Fibroblast of villous mesenchyme (primary cell): ENCODE measurements around the gene MOG. TPM values are rescaled to one million over a fixed set of nuclear protein-coding genes. Genes with fewer than 3 reads are reported as not detected.

Experiments used
- DNase-seq: peaks from one replicate; pipeline ENCODE4 v3.0.0-alpha.2; 2010; ENCODE audit warnings: low read depth
- H3K4me3 ChIP-seq: 2 replicates; pipeline ENCODE4 v1.5.1; 2011; ENCODE audit warnings: low read depth, mild to moderate bottlenecking, low read length
- total RNA-seq: library from RNA; depleted of rRNA; stranded (reverse); fragments of >200 nt; gene quantifications from 2 replicates; pipeline ENCODE4 v1.2.3, GENCODE V29; 2012
- TF ChIP-seq, protein P1 (sequence below): IDR thresholded peaks from 2 replicates; pipeline ENCODE4 v1.5.1; 2012; ENCODE audit warnings: low read depth, mild to moderate bottlenecking, low read length; ENCODE audit not compliant: insufficient read depth

MOG gene
- total RNA-seq, 1 donor, result not detected

DNA sequence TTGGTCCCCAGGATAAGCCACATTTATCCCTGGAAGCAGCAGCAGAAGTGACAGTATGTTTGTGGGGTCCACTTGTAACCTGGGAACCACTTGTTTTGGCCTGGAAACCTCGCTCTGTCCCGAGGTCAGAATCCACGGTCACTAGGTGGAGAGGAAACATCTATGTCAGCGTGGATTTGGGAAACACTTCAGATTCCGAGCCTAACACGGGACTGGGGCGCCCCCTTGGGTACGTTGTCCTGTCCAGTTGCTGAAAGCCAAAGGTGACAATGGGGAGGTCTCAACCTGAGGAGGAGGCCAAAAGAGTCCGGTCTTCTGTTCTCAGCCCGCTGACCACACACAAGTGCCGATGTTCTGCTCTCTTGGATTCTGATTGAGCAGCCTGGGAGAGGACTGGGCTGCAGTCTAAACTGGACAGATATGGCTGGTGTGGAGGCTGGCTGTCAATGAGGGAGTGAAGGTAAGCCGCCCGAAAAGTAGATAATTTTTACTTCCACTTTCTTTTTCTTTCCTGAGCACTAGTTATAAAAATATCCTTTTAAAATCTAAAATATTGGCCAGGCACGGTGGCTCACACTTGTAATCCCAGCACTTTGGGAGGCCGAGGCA lies 28.9 kb downstream of the MOG start:
- H3K4me3 ChIP-seq, result no peak overlapping the region
- TF ChIP-seq, protein P1, sequence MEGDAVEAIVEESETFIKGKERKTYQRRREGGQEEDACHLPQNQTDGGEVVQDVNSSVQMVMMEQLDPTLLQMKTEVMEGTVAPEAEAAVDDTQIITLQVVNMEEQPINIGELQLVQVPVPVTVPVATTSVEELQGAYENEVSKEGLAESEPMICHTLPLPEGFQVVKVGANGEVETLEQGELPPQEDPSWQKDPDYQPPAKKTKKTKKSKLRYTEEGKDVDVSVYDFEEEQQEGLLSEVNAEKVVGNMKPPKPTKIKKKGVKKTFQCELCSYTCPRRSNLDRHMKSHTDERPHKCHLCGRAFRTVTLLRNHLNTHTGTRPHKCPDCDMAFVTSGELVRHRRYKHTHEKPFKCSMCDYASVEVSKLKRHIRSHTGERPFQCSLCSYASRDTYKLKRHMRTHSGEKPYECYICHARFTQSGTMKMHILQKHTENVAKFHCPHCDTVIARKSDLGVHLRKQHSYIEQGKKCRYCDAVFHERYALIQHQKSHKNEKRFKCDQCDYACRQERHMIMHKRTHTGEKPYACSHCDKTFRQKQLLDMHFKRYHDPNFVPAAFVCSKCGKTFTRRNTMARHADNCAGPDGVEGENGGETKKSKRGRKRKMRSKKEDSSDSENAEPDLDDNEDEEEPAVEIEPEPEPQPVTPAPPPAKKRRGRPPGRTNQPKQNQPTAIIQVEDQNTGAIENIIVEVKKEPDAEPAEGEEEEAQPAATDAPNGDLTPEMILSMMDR, result no peak
- no peak for DNase-seq

DNA sequence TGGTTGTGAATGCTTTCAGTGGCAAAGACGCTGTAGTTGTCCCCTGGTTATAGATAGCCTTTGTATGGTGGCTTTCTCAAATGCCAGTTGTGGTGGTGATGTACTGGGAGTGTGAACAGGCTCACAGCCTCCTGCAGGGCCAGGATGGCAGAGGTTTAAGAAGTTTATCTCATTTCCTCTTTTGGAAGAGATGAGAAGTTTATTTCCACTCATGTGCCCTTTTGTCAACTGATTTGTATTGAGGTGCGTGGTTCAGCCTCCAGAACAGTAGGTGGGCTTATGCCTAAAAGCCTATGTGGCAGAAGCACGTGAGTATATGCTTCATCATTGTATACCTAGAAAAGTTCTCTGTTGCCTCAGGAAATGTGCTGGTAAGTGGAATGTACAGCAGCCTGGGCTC lies 37.7 kb downstream of the MOG start:
- no peak for DNase-seq
- TF ChIP-seq, protein P1, result no peak
- H3K4me3 ChIP-seq, result no peak overlapping the region

DNA sequence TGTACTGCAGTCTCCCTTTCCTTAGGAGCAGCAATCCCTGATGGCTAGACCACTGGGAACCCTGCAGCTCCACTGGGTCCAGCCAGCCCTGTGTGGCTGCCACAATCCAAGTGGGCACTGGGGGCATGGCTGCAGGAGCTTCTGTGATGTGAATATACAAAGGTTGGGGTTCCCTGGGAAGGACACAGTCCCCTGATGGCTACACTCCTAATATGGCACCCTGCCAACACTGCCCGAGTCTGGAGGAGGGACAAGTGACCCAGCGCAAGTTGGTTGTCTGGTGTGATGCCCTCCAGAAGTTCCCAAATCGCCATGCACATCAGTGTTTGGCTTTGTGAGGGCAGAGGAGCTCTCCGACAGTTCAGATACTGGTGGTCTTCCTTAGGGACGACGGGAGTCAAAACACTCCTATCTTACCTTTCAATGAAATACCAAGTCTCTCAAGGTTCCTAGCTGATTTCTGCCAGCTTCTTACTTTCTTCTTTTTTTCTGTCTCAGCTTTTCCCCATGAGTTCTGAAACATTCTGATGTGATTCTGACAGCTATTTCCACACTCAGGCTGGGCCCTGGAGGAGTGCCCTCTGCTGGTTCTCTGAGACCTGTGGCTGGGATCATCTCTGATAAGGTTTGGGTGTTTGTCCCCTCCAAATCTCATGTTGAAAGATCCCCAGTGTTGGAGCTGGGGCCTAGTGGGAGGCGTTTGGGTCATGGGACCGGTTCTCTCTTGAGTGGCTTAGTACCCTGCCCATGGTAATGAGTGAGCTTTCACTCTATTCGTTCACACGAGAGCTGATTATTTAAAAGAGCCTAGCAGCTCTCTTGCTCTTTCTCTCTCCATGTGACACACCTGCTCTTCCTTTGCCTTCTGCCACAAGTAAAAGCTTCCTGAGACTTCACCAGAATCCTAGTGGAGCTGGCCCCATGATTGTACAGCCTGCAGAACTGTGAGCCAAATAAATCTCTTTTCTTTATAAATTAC lies 39.5 kb downstream of the MOG start:
- H3K4me3 ChIP-seq, result no peak overlapping the region
- DNase-seq, result peak; percentile 6
- TF ChIP-seq, protein P1, result peak; percentile 58

DNA sequence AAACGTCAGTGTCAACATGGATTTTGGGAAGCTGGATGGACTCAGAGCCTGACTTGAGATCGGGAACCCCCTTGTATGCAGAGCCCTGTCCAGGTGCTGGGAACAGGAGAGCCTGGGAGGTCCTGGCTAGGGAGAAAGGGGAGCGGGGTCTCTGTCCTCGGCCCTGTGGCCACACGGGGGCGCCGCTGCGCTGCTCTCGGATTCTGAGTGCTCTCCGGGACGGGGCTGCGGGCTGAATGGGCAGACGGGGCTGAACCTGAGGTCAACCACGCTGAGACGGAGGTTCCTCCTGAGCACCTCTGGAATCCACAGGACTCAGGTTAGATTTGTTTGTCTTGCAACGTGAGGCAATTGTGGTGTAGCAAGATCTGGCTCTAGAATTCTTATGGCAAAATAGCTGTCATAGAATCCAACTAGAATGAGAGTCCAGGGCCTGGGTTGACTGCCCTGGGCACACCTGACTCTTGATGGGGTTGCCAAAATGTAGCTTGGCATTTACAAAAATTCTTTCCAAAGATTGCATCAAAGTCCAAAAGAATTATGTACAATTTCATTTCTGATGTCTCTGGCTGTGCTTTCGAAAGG lies 45.7 kb downstream of the MOG start:
- H3K4me3 ChIP-seq, result no peak overlapping the region
- TF ChIP-seq, protein P1, result peak; percentile 73
- peak; percentile 22 for DNase-seq

DNA sequence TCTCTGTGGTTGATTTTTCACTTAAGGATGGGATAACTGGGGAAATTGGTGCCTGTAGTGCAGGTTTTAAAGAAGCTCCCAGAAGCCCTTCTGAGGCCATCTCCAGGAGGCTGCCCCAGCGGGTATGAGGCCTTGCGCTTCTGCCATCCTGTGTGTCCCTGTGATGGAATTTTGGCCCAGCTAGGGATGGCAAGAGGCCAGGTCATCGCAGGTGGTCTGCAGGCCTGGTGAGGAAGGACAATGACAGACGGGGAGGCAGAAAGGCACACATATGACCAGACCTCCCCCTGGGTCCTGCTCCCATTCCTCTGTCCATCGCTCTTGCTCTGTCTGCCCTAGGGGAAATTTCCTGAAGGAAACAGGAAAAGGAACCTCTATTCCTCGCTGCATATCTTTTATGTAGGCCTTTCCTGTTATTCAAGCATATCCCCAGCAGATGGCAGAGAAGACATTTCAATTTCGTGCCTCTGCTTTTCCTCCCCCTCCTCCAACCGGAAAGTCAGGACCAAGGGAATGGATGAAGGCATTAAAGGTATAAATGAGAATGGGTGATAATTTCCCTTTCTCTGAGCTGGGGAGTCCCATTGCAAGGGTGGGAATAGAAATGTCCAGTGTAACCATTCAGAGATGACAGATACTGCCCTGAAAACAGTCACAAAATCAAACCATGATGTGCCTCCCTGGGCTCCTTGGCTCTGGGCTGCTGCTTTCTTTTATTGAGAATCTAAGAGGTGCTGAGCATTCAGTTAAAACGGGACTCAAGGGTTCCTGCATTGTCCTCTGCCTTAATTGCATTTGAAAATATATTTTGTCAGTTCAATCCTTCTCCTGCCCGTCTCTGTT lies 48.7 kb downstream of the MOG start:
- DNase-seq, result peak; percentile 42
- TF ChIP-seq, protein P1, result peak; percentile 55
- no peak overlapping the region for H3K4me3 ChIP-seq
